Measurements from ENCODE around the gene STAB1. TPM values are rescaled to one million over a fixed set of nuclear protein-coding genes. Genes with fewer than 3 reads are reported as not detected.

Gene STAB1
- total and polyA plus RNA-seq, 2 of the 13 experiments (the other 11 are each of a cell fraction or from before 2014, with no cell fraction given): 0.09 to 0.34 TPM

- TF ChIP-seq ZNF713 (CRISPR knock-in tag; IDR thresholded peaks at IDR 0.05) (peak; percentile 52; the same call in 1 of the 2 replicates), STAG1 (CRISPR knock-in tag; IDR thresholded peaks at IDR 0.05) (no peak; the same call in 1 of the 2 replicates), ATF4 (CRISPR knock-in tag; IDR thresholded peaks at IDR 0.05) (peak in 1 of 2 experiments; percentile 34; a peak in 1 of 4 replicates), TARDBP (CRISPR knock-in tag; IDR thresholded peaks at IDR 0.05) (peak; percentile 67), JUND (CRISPR knock-in tag; IDR thresholded peaks at IDR 0.05) (peak; percentile 56; the same call in 1 of the 2 replicates), ZNF709 (CRISPR knock-in tag; IDR thresholded peaks at IDR 0.05) (peak; percentile 99), SCMH1 (CRISPR knock-in tag; IDR thresholded peaks at IDR 0.05; ENCODE audit: borderline replicate concordance) (no peak), ISX (CRISPR knock-in tag; conservative IDR thresholded peaks at IDR 0.05) (0 out of 2 replicates have a peak, but pooled peaks have one; percentile 25), CEBPB (IDR thresholded peaks at IDR 0.05; ENCODE audit: borderline replicate concordance, low read depth, low read length) (no peak), ZNF543 (CRISPR knock-in tag; IDR thresholded peaks at IDR 0.05) (peak; percentile 92), ZNF235 (CRISPR knock-in tag; IDR thresholded peaks at IDR 0.05; ENCODE audit: borderline replicate concordance) (no peak), CBX2 (IDR thresholded peaks at IDR 0.05; ENCODE audit: low read depth, low read length) (no peak), CBX2 (CRISPR knock-in tag; IDR thresholded peaks at IDR 0.05; ENCODE audit: low read depth) (no peak), KLF6 (CRISPR knock-in tag; IDR thresholded peaks at IDR 0.05) (peak; percentile 92), ZNF775 (CRISPR knock-in tag; IDR thresholded peaks at IDR 0.05; ENCODE audit: borderline replicate concordance) (no peak), KAT7 (CRISPR knock-in tag; IDR thresholded peaks at IDR 0.05; ENCODE audit: borderline replicate concordance) (peak; percentile 65; the same call in 1 of the 2 replicates)
- TF ChIP-seq, protein P1, sequence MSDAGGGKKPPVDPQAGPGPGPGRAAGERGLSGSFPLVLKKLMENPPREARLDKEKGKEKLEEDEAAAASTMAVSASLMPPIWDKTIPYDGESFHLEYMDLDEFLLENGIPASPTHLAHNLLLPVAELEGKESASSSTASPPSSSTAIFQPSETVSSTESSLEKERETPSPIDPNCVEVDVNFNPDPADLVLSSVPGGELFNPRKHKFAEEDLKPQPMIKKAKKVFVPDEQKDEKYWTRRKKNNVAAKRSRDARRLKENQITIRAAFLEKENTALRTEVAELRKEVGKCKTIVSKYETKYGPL (CRISPR knock-in tag; IDR thresholded peaks at IDR 0.05): 0 out of 2 replicates have a peak, but pooled peaks have one; percentile 20
- TF ChIP-seq, protein P2, sequence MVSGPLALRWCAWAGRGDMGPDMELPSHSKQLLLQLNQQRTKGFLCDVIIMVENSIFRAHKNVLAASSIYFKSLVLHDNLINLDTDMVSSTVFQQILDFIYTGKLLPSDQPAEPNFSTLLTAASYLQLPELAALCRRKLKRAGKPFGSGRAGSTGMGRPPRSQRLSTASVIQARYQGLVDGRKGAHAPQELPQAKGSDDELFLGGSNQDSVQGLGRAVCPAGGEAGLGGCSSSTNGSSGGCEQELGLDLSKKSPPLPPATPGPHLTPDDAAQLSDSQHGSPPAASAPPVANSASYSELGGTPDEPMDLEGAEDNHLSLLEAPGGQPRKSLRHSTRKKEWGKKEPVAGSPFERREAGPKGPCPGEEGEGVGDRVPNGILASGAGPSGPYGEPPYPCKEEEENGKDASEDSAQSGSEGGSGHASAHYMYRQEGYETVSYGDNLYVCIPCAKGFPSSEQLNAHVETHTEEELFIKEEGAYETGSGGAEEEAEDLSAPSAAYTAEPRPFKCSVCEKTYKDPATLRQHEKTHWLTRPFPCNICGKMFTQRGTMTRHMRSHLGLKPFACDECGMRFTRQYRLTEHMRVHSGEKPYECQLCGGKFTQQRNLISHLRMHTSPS (CRISPR knock-in tag; IDR thresholded peaks at IDR 0.05; ENCODE audit: low read depth): peak; percentile 82
- TF ChIP-seq, protein P3, sequence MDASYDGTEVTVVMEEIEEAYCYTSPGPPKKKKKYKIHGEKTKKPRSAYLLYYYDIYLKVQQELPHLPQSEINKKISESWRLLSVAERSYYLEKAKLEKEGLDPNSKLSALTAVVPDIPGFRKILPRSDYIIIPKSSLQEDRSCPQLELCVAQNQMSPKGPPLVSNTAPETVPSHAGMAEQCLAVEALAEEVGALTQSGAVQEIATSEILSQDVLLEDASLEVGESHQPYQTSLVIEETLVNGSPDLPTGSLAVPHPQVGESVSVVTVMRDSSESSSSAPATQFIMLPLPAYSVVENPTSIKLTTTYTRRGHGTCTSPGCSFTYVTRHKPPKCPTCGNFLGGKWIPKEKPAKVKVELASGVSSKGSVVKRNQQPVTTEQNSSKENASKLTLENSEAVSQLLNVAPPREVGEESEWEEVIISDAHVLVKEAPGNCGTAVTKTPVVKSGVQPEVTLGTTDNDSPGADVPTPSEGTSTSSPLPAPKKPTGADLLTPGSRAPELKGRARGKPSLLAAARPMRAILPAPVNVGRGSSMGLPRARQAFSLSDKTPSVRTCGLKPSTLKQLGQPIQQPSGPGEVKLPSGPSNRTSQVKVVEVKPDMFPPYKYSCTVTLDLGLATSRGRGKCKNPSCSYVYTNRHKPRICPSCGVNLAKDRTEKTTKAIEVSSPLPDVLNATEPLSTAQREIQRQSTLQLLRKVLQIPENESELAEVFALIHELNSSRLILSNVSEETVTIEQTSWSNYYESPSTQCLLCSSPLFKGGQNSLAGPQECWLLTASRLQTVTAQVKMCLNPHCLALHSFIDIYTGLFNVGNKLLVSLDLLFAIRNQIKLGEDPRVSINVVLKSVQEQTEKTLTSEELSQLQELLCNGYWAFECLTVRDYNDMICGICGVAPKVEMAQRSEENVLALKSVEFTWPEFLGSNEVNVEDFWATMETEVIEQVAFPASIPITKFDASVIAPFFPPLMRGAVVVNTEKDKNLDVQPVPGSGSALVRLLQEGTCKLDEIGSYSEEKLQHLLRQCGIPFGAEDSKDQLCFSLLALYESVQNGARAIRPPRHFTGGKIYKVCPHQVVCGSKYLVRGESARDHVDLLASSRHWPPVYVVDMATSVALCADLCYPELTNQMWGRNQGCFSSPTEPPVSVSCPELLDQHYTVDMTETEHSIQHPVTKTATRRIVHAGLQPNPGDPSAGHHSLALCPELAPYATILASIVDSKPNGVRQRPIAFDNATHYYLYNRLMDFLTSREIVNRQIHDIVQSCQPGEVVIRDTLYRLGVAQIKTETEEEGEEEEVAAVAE (CRISPR knock-in tag; IDR thresholded peaks at IDR 0.05; ENCODE audit: borderline replicate concordance): no peak
- TF ChIP-seq, protein P4, sequence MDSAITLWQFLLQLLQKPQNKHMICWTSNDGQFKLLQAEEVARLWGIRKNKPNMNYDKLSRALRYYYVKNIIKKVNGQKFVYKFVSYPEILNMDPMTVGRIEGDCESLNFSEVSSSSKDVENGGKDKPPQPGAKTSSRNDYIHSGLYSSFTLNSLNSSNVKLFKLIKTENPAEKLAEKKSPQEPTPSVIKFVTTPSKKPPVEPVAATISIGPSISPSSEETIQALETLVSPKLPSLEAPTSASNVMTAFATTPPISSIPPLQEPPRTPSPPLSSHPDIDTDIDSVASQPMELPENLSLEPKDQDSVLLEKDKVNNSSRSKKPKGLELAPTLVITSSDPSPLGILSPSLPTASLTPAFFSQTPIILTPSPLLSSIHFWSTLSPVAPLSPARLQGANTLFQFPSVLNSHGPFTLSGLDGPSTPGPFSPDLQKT (CRISPR knock-in tag; IDR thresholded peaks at IDR 0.05; ENCODE audit: borderline replicate concordance): 0 out of 2 replicates have a peak, but pooled peaks have one; percentile 39
Measured at GRCh38 chr3:52536369-52537164, 41.4 kb downstream of the STAB1 start, which contains the start of gene UQCC5 (continued).

Data from HepG2 (cell line).